Immature natural killer cell (primary cell): Measurements from ENCODE around the gene SLC8A1. TPM values are rescaled to one million over a fixed set of nuclear protein-coding genes. Genes with fewer than 3 reads are reported as not detected.

Experiments used
- DNase-seq, 3 donors: peaks; one replicate each; pipeline ENCODE4 v3.0.0; 2022; ENCODE audit warnings: mixed read lengths in 1 of 3
- H3K27ac Mint-ChIP-seq, 6 donors: one replicate each; pipeline ENCODE4 v1.8.0; 2020; ENCODE audit warnings: mixed read lengths in 6 of 6, mild to moderate bottlenecking in 5 of 6, inconsistent platforms in 4 of 6, moderate library complexity in 3 of 6
- H3K27me3 Mint-ChIP-seq, 3 donors: one replicate each; pipeline ENCODE4 v1.8.0; 2020 to 2021; ENCODE audit warnings: low read depth in 3 of 3, mild to moderate bottlenecking in 3 of 3, mixed read lengths in 3 of 3, moderate library complexity in 3 of 3, inconsistent platforms in 1 of 3
- H3K36me3 Mint-ChIP-seq, 3 donors: one replicate each; pipeline ENCODE4 v1.8.0; 2020; ENCODE audit warnings: mixed read lengths in 3 of 3, inconsistent platforms in 2 of 3, mild to moderate bottlenecking in 2 of 3
- H3K4me1 Mint-ChIP-seq, 2 donors: one replicate each; pipeline ENCODE4 v1.8.0; 2020; ENCODE audit warnings: inconsistent platforms in 2 of 2, mild to moderate bottlenecking in 2 of 2, mixed read lengths in 2 of 2, moderate library complexity in 1 of 2
- H3K4me3 Mint-ChIP-seq, 5 donors: one replicate each; pipeline ENCODE4 v1.8.0; 2020; ENCODE audit warnings: mild to moderate bottlenecking in 5 of 5, mixed read lengths in 5 of 5, inconsistent platforms in 3 of 5, moderate library complexity in 3 of 5
- H3K9me3 Mint-ChIP-seq, 6 donors: one replicate each; pipeline ENCODE4 v1.8.0; 2020; ENCODE audit warnings: mild to moderate bottlenecking in 6 of 6, mixed read lengths in 6 of 6, inconsistent platforms in 4 of 6, moderate library complexity in 3 of 6
- polyA plus RNA-seq, 3 donors: library from polyadenylated mRNA; unstranded; fragments of 300-500 nt; fragmentation: Illumina TruSeq; gene quantifications; one replicate each; pipeline ENCODE4 v1.2.3, GENCODE V29; 2021

Gene SLC8A1
- polyA plus RNA-seq, 3 donors from 2014 or later: 0.01 to 0.34 (median 0.11) TPM

DNA sequence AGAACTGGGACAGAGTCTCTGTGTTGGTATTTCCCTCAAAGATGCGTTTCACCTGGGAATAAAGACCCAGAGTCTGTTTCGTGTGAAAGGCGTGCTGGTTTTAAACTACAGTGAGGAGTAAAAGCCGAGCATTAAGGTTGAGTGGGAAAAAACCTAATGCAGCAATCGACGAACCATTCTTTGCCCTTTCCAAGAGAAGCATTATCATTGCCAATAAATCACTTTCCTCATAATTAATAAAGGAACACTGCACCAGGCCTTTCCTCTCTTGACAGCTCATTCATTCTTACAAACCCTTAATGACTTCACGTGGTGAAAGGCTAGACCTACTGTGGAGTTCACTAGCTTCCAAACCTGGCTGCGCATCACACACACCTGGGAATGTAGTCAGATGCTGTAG, 896 bp upstream of the SLC8A1 start:
- Mint-ChIP-seq H3K27ac (no peak overlapping the region), H3K36me3 (peaks cover 0 to 4% (median 0%) of the 10 kb centered on the region in 3 donors), H3K9me3 (peaks cover 0 to 7% (median 6%) of the 10 kb centered on the region in 6 donors), H3K4me3 (peak overlapping the region; percentile 57 to 85 (median 72)), H3K27me3 (peaks cover 7 to 9% (median 9%) of the 10 kb centered on the region in 3 donors), H3K4me1 (peaks cover 7 to 23% of the 10 kb centered on the region in 2 donors)
- DNase-seq: no peak

- H3K4me3 Mint-ChIP-seq: peak overlapping the region; percentile 1 to 83 (median 56)
- H3K27me3 Mint-ChIP-seq: peaks cover 7 to 9% (median 9%) of the 10 kb centered on the region in 3 donors
- peaks cover 0 to 7% (median 6%) of the 10 kb centered on the region in 6 donors for H3K9me3 Mint-ChIP-seq
Measured at GRCh38 chr2:40450796-40451430, 977 bp downstream of the SLC8A1 start.

DNA sequence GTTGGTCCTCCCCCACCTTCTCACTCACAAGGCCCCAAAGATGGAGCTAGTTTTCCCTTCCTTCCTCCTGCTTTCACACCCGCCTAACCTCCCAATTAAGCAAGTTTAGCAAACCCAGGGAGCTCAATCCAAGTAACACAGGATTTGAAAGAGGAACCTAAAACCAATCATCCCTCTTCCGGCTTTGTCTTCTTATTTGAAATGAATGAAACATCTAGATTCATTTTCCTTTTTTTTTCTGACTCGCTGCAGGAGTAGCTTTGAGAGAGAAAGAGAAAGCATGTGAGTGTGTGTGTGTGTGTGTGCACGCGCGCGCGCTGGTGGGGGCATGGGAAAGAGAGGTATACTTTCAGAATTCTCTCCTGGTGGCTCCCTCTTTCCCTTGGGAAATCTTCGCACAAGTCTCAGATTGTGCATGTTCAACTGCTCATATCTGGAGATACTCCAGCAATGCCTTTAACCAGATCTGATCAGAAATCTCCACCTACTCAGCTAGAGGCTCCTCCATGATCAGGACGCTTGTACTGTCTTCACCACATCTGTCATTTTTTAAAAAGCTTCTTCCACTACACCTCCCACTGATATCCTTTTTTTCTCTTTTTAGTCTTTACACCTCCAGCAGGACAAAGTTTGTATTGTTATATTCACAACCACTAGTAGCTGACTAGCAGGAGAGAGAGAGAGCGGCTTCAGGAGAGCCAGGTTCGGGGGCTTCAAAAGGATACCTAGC, 1.7 kb downstream of the SLC8A1 start:
- peaks cover 7 to 23% of the 10 kb centered on the region in 2 donors for H3K4me1 Mint-ChIP-seq
- peaks cover 0 to 4% (median 0%) of the 10 kb centered on the region in 3 donors for H3K36me3 Mint-ChIP-seq
- peaks cover 7 to 9% (median 7%) of the 10 kb centered on the region in 3 donors for H3K27me3 Mint-ChIP-seq
- H3K9me3 Mint-ChIP-seq: peaks cover 0 to 7% (median 6%) of the 10 kb centered on the region in 6 donors
- peak overlapping the region; percentile 1 to 83 (median 56) for H3K4me3 Mint-ChIP-seq
- DNase-seq: no peak
- H3K27ac Mint-ChIP-seq: no peak overlapping the region

More at GRCh38 chr2:40450796-40451430, 977 bp downstream of the SLC8A1 start:
- Mint-ChIP-seq H3K4me1 (peaks cover 7 to 23% of the 10 kb centered on the region in 2 donors), H3K27ac (no peak overlapping the region), H3K36me3 (peaks cover 0 to 4% (median 0%) of the 10 kb centered on the region in 3 donors)
- DNase-seq: no peak

DNA sequence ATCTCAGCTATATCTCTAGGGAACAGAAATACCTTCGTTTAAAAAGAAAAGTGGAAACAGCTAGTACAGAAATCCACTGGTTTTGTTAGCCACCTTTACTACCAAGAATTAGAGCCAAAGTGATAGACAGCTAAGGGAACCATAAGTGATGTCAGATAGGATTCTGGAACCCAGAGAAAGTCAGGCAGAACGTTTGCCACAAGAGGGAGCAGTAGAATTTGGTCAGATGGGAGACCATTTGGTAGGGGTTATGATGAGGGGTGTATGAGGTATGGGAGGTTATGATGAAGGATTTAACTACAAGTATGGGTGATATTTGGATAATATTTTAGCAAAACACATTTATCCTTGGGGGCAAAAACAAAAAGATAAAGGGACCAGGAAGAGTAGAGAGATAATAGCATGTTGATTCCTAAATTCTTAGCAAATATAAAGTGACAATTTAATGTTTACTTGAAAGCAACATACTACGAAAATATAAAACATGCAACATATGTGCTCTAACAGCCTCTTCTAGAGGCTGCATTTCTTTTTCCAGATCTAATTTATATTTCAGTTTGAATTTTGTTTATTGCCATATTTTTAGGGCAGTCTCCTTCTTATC, 3.3 kb downstream of the SLC8A1 start:
- H3K36me3 Mint-ChIP-seq: peaks cover 0 to 4% (median 0%) of the 10 kb centered on the region in 3 donors
- peaks cover 0 to 7% (median 6%) of the 10 kb centered on the region in 6 donors for H3K9me3 Mint-ChIP-seq
- H3K27me3 Mint-ChIP-seq: peaks cover 7 to 9% (median 7%) of the 10 kb centered on the region in 3 donors
- no peak overlapping the region for H3K4me3 Mint-ChIP-seq
- no peak for DNase-seq
- H3K4me1 Mint-ChIP-seq: peaks cover 7 to 23% of the 10 kb centered on the region in 2 donors
- H3K27ac Mint-ChIP-seq: no peak overlapping the region

GRCh38 chr2:40445467-40445866, 6.4 kb downstream of the SLC8A1 start:
- Mint-ChIP-seq H3K36me3 (no peaks in the 10 kb centered on the region), H3K4me1 (peaks cover 0 to 2% of the 10 kb centered on the region in 2 donors), H3K27ac (no peak overlapping the region), H3K9me3 (peaks cover 0 to 6% (median 3%) of the 10 kb centered on the region in 6 donors), H3K4me3 (no peak overlapping the region), H3K27me3 (peaks cover 0 to 9% (median 5%) of the 10 kb centered on the region in 3 donors)
- no peak for DNase-seq

- peaks cover 0 to 7% (median 3%) of the 10 kb centered on the region in 6 donors for H3K9me3 Mint-ChIP-seq
- H3K4me3 Mint-ChIP-seq: no peak overlapping the region
- H3K36me3 Mint-ChIP-seq: peaks cover 0 to 4% (median 0%) of the 10 kb centered on the region in 3 donors
- H3K4me1 Mint-ChIP-seq: no peaks in the 10 kb centered on the region
- peaks cover 0 to 4% (median 4%) of the 10 kb centered on the region in 3 donors for H3K27me3 Mint-ChIP-seq
- no peak for DNase-seq
- no peak overlapping the region for H3K27ac Mint-ChIP-seq
Measured at GRCh38 chr2:40440835-40441234, 11.1 kb downstream of the SLC8A1 start.

DNA sequence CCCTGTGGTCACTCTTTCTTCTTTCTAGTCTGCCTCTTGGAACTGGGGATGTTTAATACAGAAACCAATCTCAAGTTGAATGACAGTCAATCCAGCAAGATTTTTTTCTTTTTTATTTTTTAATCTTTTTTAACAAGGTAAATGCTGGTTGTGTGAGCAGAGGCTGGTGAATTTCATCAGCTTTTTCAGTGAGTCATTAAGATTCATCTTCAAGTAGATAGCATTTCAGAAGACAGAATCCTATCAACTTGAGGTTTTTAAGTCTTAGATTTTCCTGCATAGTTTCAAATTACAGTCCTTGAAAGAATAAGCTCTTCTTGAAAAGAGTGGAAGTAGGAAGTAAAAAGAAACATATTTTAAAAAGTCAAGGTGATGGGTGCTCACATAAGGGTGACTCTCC, 12.4 kb downstream of the SLC8A1 start:
- Mint-ChIP-seq H3K9me3 (peaks cover under 1 to 7% (median 3%) of the 10 kb centered on the region in 6 donors), H3K4me1 (no peaks in the 10 kb centered on the region), H3K4me3 (no peak overlapping the region), H3K27ac (no peak overlapping the region), H3K36me3 (peaks cover 0 to 4% (median 0%) of the 10 kb centered on the region in 3 donors), H3K27me3 (peaks cover 0 to 4% (median 2%) of the 10 kb centered on the region in 3 donors)
- DNase-seq: no peak

DNA sequence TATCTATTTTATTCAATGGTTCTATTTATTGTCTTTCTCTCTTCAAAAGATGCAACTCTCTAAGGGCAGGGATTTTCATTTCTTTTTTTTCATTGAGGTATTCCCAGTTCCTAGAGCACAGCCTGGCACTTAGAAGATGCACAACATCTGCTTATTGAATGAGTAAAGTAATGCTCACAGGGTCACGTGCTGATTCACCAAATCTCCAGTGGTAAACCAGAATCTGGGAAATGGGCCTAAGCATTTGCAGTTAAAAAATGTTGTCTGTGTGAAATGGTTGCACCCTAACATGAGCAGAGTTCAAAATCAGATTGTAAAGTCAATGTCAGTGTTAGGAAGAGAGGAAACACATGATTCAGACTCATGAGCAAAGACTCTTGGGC, 15.8 kb downstream of the SLC8A1 start:
- H3K4me3 Mint-ChIP-seq: no peak overlapping the region
- no peak for DNase-seq
- no peak overlapping the region for H3K27ac Mint-ChIP-seq
- H3K4me1 Mint-ChIP-seq: no peaks in the 10 kb centered on the region
- peaks cover 0 to 4% (median 0%) of the 10 kb centered on the region in 3 donors for H3K36me3 Mint-ChIP-seq
- H3K27me3 Mint-ChIP-seq: peaks cover 0 to 7% (median 0%) of the 10 kb centered on the region in 3 donors
- peaks cover 0 to 12% (median 4%) of the 10 kb centered on the region in 6 donors for H3K9me3 Mint-ChIP-seq

DNA sequence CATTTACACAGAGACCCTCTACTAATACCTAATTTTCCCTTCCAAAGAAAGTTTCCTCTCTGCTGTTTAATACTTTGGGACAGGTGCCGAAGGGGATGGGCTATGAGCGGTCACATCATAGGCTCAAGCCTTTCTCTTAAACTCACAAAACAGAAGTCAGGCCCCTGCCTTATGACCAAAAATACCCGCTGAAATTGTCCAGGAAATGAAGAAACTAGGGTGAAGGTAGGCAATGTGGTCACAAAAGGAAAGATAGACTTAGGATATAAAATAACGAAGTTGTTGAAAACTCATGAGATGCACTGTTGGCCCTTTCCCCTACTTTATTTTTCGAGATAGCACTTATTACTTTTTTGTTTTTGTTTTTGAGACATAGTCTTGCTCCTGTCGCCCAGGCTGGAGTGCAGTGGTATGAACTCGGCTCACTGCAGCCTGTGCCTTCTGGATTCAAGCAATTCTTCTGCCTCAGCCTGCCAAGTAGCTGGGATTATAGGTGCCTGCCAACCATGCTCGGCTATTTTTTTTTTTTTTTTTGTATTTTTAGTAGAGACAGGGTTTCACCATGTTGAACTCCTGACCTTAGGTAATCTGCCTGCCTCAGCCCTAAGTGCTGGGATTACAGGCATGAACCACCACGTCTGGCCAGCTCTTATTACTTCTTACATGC, 16.3 kb downstream of the SLC8A1 start:
- Mint-ChIP-seq H3K4me3 (no peak overlapping the region), H3K4me1 (no peaks in the 10 kb centered on the region)

DNA sequence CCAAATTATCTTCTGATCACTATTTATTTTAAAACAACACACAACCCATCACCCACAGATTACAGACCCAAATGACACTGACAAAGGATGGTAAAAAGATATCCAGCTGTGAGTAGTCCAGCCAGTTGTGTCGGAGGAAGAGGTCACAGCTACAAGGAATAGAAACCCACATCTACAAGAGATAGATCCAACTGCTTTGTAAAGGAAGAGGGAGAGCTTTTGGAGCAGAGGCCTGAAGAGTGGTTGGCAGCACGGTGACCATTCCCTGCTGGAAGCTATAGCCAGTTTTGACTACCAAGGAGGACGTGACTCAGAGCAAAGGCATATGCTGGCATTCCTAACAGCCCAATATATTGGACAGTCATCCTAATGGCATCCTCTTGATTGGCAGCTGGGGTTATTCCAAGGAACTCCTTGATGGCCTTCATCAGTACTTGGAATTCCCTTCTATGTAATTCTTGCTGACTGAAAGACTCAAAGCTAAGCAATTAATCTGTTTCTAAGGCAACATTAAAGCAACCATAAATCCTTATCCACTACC, 17.1 kb downstream of the SLC8A1 start:
- Mint-ChIP-seq H3K27ac (no peak overlapping the region), H3K36me3 (peaks cover 0 to 4% (median 0%) of the 10 kb centered on the region in 3 donors), H3K4me1 (no peaks in the 10 kb centered on the region), H3K4me3 (no peak overlapping the region), H3K9me3 (peaks cover 1 to 9% (median 5%) of the 10 kb centered on the region in 6 donors), H3K27me3 (peaks cover 0 to 3% (median 0%) of the 10 kb centered on the region in 3 donors)
- DNase-seq: no peak

More for the DNA sequence above, 16.3 kb downstream of the SLC8A1 start:
- Mint-ChIP-seq H3K9me3 (peaks cover 1 to 12% (median 4%) of the 10 kb centered on the region in 6 donors), H3K27me3 (peaks cover 0 to 6% (median 0%) of the 10 kb centered on the region in 3 donors), H3K27ac (no peak overlapping the region), H3K36me3 (peaks cover 0 to 4% (median 0%) of the 10 kb centered on the region in 3 donors)
- DNase-seq: no peak

DNA sequence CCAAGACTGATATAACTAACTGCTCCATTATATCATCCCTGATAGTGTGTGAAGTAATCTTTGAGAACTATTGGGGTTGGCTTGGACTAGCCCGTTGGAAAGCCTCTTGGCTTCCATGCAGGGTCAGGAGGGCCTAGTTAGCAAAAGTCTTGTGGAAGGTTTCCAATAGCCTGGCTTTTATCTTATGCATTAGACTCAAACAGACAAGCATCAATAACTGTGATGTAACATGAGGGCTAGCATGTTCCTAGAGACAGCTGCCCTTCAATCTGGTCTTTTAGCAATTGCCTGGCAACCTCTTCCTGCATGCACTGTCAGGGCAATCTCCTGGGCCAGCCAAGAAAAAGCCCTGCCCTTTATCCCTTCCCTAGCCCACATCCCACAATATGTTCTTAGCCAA, 18.2 kb downstream of the SLC8A1 start:
- H3K27me3 Mint-ChIP-seq: peaks cover 0 to 3% (median 0%) of the 10 kb centered on the region in 3 donors
- no peak for DNase-seq
- H3K36me3 Mint-ChIP-seq: peaks cover 0 to 4% (median 0%) of the 10 kb centered on the region in 3 donors
- no peak overlapping the region for H3K4me3 Mint-ChIP-seq
- no peaks in the 10 kb centered on the region for H3K4me1 Mint-ChIP-seq
- H3K9me3 Mint-ChIP-seq: peaks cover 1 to 13% (median 7%) of the 10 kb centered on the region in 6 donors
- no peak overlapping the region for H3K27ac Mint-ChIP-seq

- Mint-ChIP-seq H3K36me3 (no peaks in the 10 kb centered on the region), H3K27me3 (peaks cover 0 to 3% (median 0%) of the 10 kb centered on the region in 3 donors), H3K27ac (no peak overlapping the region), H3K4me3 (no peak overlapping the region), H3K4me1 (no peaks in the 10 kb centered on the region), H3K9me3 (peaks cover 1 to 17% (median 6%) of the 10 kb centered on the region in 6 donors)
- no peak for DNase-seq
Measured at GRCh38 chr2:40432921-40433483, 18.9 kb downstream of the SLC8A1 start.

- H3K36me3 Mint-ChIP-seq: no peaks in the 10 kb centered on the region
Measured at GRCh38 chr2:40431600-40431955, 20.3 kb downstream of the SLC8A1 start.

More at GRCh38 chr2:40431600-40431955, 20.3 kb downstream of the SLC8A1 start:
- Mint-ChIP-seq H3K27ac (no peak overlapping the region), H3K9me3 (peaks cover 1 to 16% (median 9%) of the 10 kb centered on the region in 6 donors), H3K27me3 (peaks cover 0 to 3% (median 0%) of the 10 kb centered on the region in 3 donors), H3K4me3 (no peak overlapping the region), H3K4me1 (no peaks in the 10 kb centered on the region)
- no peak for DNase-seq
